Activated B cell treated with CpG ODN at 0.5 μM for 24 hours (primary cell): Measurements from ENCODE around the gene TRIP12. TPM values are rescaled to one million over a fixed set of nuclear protein-coding genes. Genes with fewer than 3 reads are reported as not detected.

ENCODE experiments used
- ATAC-seq: fragments of 200-7000 bp; cut with Tn5 transposase; one replicate; pipeline ENCODE4 v1.10.0; 2021; ENCODE audit warnings: low read depth, mild to moderate bottlenecking, moderate library complexity
- CTCF ChIA-PET: fragments of 350-600 bp; sonication (Branson Sonifier 250); formaldehyde crosslinking; loops from one replicate; lab custom pipeline; 2021; ENCODE audit warnings: antibody characterized with exemption; lab: Charles Lee
- POLR2A ChIA-PET: fragments of 350-600 bp; sonication (Branson Sonifier 250); formaldehyde crosslinking; loops from one replicate; lab custom pipeline; 2021; ENCODE audit warnings: antibody characterized with exemption; lab: Charles Lee
- DNase-seq: peaks from one replicate; pipeline ENCODE4 v3.0.0; 2022
- H3K27ac Mint-ChIP-seq: one replicate; pipeline ENCODE4 v1.8.0; 2020; ENCODE audit warnings: mixed read lengths
- H3K27me3 Mint-ChIP-seq: one replicate; pipeline ENCODE4 v1.8.0; 2021; ENCODE audit warnings: mixed read lengths
- H3K36me3 Mint-ChIP-seq: one replicate; pipeline ENCODE4 v1.8.0; 2021; ENCODE audit warnings: low read depth, mixed read lengths
- H3K4me1 Mint-ChIP-seq: one replicate; pipeline ENCODE4 v1.8.0; 2021; ENCODE audit warnings: mixed read lengths
- H3K4me3 Mint-ChIP-seq: one replicate; pipeline ENCODE4 v1.8.0; 2020; ENCODE audit warnings: mild to moderate bottlenecking, mixed read lengths
- H3K9me3 Mint-ChIP-seq: one replicate; pipeline ENCODE4 v1.8.0; 2020; ENCODE audit warnings: mixed read lengths
- CTCF ChIP-seq: fragments of 200-600 bp; IDR thresholded peaks from one replicate; pipeline ENCODE4 v1.8.0; 2022; ENCODE audit warnings: antibody characterized with exemption, mild to moderate bottlenecking
- intact Hi-C: fragments of 100-400 bp; cut with micrococcal nuclease; formaldehyde crosslinking; loops from one replicate; pipeline ENCODE4 v1.15.1; 2024
- total RNA-seq: library from RNA; stranded (reverse); gene quantifications from 2 replicates; pipeline ENCODE4 v1.2.3, GENCODE V29; 2022

Gene TRIP12
- total RNA-seq, 1 donor from 2014 or later, result 272 TPM

GRCh38 chr2:229869226-229869625 is 52.6 kb downstream of the TRIP12 start:
- H3K36me3 Mint-ChIP-seq, result peaks cover 57% of the 10 kb centered on the region

GRCh38 chr2:229868794-229869193 is 53.0 kb downstream of the TRIP12 start:
- Mint-ChIP-seq H3K27me3 (no peaks in the 10 kb centered on the region), H3K36me3 (peaks cover 56% of the 10 kb centered on the region), H3K4me3 (no peak overlapping the region), H3K9me3 (no peaks in the 10 kb centered on the region), H3K4me1 (peaks cover 32% of the 10 kb centered on the region), H3K27ac (peak overlapping the region; percentile 0)
- DNase-seq (no peak), ATAC-seq (no peak)
- POLR2A ChIA-PET, result no interaction called here
- CTCF ChIA-PET, result no interaction called here
- no peak for TF ChIP-seq CTCF
- intact Hi-C loops, result no loop called here

More at GRCh38 chr2:229869226-229869625, 52.6 kb downstream of the TRIP12 start:
- ATAC-seq (no peak), DNase-seq (no peak)
- CTCF ChIA-PET, result no interaction called here
- intact Hi-C loops, result no loop called here
- no peaks in the 10 kb centered on the region for H3K27me3 Mint-ChIP-seq
- H3K4me3 Mint-ChIP-seq, result no peak overlapping the region
- H3K4me1 Mint-ChIP-seq, result peaks cover 33% of the 10 kb centered on the region
- peak overlapping the region; percentile 0 for H3K27ac Mint-ChIP-seq
- H3K9me3 Mint-ChIP-seq, result no peaks in the 10 kb centered on the region
- TF ChIP-seq CTCF, result no peak
- POLR2A ChIA-PET, result no interaction called here

- Mint-ChIP-seq H3K27me3 (no peaks in the 10 kb centered on the region), H3K27ac (no peak overlapping the region), H3K4me3 (no peak overlapping the region), H3K36me3 (peaks cover 43% of the 10 kb centered on the region), H3K4me1 (peaks cover 13% of the 10 kb centered on the region), H3K9me3 (no peaks in the 10 kb centered on the region)
- DNase-seq (no peak), ATAC-seq (no peak)
- ChIA-PET CTCF (no interaction called here), POLR2A (no interaction called here)
- intact Hi-C loops, result loop anchor here (1.0 kb wide), 1 partner anchor 10 kb away; no protein-coding TSS in a partner anchor
- no peak for TF ChIP-seq CTCF
Observed at GRCh38 chr2:229865033-229865432, 56.8 kb downstream of the TRIP12 start.

- Mint-ChIP-seq H3K36me3 (peaks cover 39% of the 10 kb centered on the region), H3K27ac (no peak overlapping the region), H3K4me1 (peaks cover 18% of the 10 kb centered on the region), H3K4me3 (no peak overlapping the region), H3K27me3 (no peaks in the 10 kb centered on the region), H3K9me3 (no peaks in the 10 kb centered on the region)
- ChIA-PET CTCF (no interaction called here), POLR2A (no interaction called here)
- TF ChIP-seq CTCF, result no peak
- intact Hi-C loops, result loop anchor here (5.0 kb wide), 1 partner anchor 36 kb away; no protein-coding TSS in a partner anchor
- no peak for ATAC-seq
- no peak for DNase-seq
Observed at GRCh38 chr2:229861431-229861830, 60.4 kb downstream of the TRIP12 start.

GRCh38 chr2:229860334-229860733 is 61.5 kb downstream of the TRIP12 start:
- TF ChIP-seq CTCF, result no peak
- H3K4me1 Mint-ChIP-seq, result peaks cover 24% of the 10 kb centered on the region
- H3K9me3 Mint-ChIP-seq, result no peaks in the 10 kb centered on the region
- H3K27me3 Mint-ChIP-seq, result no peaks in the 10 kb centered on the region
- H3K4me3 Mint-ChIP-seq, result no peak overlapping the region
- DNase-seq (no peak), ATAC-seq (no peak)
- ChIA-PET POLR2A (no interaction called here), CTCF (no interaction called here)
- no peak overlapping the region for H3K27ac Mint-ChIP-seq
- peaks cover 46% of the 10 kb centered on the region for H3K36me3 Mint-ChIP-seq
- intact Hi-C loops, result loop anchor here (5.0 kb wide), 1 partner anchor 37 kb away; no protein-coding TSS in a partner anchor
